Activated CD4-positive, alpha-beta T cell treated with anti-CD3 and anti-CD28 coated beads, Interleukin-2, amount 50 U/mL, for 16 hours (primary cell): ENCODE results near the gene KIF13A.
"Not testable (repeated sequence)": the region's sequence is repeated elsewhere in the genome, so short reads cannot be mapped to it uniquely, and the experiment has no call there.

Experiments
- DNase-seq: peaks from one replicate; pipeline ENCODE4 v3.0.0-alpha.2; 2020

The KIF13A gene

DNA sequence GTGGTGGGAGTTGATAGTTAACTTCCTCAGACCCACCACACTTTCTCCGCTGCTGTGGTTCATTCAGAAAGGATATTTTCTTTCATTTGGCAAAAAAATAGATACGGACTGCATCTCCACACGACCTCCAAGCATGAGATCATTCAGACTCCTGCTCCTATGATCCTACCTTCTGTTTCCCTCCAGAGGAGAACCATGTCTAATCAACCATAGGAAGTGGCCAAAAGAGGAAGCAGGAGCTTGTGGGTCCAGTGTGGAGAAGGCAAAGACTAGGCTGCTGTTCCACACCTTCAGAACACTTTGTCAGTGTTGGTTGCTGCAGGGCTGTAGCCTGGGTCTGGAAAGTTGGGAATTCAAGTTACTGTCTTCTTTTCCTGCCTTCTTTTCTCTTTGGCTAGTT, 10.6 kb upstream of the KIF13A start:
- no peak for DNase-seq

DNA sequence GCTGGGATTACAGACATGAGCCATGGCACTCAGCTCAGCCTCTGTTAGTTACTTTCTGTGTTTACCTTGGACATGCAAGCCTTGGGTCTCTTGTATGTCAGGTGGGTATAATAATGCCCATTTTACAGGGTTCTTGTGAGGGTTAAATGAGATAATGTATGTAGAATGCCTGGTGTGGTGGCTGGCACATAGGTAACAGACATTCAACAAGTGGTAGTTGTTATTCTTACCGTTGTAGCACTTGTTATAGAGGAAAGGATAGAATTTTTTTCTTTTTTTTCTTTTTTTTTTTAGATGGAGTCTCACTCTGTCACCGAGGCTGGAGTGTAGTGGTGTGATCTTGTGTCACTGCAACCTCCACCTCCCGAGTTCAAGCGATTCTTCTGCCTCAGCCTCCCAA, 8.0 kb upstream of the KIF13A start:
- DNase-seq, result no peak

DNA sequence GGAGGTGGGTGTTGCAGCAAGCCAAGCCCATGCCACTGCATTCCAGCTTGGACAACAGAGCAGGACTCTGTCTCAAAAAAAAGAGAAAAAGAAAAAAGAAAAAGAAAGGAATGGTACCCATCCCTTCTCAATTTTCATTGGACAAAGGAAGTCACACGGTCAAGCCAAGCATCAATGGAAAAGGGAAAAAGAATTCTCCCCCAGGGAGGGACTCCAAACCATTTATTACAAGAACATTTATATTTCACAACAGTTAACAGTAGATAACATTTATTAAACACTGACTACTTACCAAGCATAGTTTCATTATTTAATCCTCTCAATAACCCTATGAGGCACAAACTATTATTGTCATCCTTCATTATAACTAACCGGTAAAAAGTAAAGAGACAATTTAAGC, 6.6 kb upstream of the KIF13A start:
- no peak for DNase-seq

DNA sequence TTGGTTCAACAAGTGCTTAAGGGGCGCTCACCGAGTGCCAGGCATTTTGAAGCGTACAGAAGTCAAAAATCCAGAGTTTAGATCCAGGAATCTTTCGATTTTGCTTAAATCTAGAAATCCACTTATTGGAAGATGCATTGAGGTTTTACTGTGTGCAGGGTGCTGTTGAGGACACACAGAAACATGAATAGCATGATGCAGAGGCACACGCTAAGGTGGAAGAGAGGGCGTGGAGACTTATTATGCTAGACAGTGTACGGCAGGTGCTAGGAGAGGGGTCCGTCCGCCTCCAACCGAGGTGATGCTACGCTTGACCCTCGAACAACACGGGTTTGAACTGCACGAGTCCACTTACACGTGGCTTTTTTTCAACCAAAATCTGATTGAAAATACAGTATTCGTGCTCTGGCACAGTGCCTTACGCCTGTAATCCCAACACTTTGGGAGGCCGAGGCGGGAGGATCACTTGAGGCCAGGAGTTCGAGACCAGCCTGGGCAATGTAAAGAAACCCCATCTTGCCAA, 1.0 kb upstream of the KIF13A start:
- DNase-seq, result no peak

DNA sequence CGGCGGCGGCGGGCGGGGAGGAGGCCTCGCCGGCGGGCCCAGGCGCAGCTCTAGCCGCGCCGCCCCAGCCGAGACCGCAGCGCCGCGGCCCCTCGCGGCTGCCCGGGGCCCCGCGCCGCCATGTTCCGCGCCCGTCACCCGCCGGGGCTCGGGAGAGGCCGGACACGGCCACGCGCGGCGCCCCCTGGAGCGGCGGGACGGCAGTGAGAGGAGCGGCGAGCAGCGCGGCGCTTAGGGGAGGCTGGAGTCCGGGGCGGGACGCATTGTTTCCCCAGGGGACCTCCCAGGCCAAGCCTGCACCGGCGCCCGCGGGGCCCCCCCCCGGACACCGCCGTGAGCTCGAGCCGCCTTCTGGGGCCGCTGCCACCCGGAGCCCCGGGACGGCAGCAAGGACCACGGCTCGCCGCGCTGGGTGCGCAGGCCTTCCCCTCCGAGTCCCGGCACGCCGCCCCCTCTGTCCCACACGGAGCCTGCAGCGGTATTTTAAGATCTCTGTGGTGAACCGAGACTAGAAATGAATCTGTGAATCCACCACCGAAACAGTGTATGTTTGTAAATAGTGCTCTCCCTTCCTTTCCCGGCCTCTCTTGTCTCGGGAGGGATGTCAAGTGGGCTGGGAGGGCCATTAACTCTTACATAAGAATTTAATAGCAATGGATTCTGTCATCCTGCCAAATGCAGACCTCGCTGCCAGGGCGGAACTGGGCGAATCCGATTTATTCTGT, 424 bp upstream of the KIF13A start:
- peak; percentile 54 for DNase-seq

DNA sequence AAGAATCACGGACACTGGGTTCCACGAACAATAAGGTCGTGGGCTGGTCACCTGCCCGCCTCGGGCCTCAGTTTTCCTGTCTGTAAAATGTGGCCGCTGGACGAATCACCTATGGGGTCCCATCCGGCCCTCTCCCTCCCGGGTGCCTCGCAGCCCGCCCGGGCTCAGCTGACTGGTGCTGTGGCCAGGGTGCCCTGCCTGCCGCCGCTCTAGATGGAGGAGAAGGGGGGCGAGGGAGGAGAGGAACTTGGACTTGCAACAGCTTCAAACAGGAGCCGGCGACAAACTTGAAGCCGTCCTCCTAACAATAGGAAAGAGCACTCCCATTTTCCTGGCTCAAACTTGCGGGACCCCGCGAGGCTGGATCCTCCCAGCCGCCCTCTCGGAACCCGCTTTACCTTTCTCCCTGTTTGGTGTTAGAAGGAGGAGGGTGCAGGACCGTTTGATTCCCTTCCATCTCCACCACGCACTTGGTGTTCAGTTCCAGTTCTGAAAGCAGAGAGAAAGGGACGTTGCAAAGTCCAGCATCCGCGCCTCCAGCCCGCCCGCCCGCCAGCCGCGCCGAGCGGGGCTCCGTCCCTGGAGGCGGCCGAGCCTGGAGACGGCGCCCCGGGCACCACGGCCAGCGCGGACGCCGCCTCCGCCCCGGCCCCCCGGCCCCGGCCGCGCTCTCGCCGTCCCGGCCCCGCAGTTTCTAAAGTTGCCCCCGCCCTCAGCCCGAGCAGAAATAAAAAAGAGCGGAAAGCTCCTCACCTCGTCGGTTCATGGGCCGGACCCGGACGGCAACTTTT, 584 bp downstream of the KIF13A start:
- DNase-seq, result no peak

DNA sequence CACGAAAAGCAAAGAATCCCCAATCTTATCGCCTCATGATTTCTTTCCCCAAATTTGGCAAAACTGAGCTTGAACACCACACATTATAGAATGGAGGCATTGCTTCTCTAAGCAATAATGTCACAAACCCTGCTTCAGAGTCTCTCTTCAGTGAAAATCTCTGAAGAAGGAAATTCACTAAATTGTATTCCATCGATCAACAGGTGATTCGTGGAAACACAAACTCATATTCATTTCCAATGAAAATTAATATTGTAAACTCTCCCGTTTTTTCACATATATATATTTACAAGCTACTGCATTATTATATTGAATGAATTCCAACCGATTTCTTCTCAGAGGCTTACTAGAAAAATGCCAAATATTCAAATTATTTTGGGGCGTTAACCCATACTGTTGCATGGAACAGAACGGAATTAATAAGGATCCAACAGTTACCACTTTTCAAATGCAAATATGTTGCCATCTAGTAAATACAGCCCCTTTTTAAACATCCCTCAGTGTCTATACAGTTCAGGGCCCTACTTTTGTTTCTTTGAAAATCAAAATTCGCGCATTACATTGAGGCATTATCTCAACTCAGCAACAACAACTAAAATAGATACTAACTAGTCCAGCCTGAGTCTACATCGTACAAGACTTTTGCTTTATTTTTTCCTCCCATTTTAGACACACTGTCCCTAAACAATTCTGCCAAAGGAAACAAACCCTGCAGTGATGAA, 1.3 kb downstream of the KIF13A start:
- DNase-seq, result no peak

DNA sequence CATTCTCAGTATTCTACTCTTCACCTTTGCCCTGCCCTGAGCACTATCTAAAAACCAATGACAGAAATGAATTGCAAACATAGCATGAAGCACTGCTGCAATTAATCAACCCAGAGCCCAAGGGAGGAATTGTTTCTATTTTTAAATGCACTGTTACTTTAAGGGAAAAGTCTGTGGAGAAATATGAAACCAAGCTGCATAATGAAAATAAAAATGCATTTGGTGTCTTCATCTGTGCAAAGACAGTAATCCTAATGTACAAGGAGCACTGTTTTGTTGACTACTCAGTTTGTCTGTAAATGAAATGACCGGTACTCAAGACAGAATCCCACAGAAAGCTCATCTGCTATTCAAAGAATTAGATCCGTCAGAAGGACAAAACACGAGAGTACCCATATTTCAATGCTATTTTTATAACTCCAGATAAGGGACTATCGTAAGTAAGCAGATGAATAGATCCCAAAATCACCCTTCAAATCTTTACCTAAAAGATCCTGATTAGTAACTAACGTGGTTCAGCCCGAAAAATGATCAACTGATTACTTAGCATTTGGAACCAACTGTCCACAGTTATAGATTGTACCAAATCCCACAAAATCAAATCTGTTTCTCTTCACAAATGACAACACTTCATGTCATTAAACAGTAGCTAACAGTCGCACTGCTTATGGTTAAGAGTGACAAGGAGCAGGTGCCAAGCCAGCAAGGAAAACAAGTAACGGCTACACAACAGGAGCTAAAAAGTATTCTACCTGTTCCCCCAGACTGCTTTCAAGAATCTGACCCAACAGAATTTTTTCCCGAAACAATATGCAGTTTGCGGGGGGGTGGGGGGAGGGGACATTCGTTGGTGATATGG, 2.4 kb downstream of the KIF13A start:
- no peak for DNase-seq

DNA sequence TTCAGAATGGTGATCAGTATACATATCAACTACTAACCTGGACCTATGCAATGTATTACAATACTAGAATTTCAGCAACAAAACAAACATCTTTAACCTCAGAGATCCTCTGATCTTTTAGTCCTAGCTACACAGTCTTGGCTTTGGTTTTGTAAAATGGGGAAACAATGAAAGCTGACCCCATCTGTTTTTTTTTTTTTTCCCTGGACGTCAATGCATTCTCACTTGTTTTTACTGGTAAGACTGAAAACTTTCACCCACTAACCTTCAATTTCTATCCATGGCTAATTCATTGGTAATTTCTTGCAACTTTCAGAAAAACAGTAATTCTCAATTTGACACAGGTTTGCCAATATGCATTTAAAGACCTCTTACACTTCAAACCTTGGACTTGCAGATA, 3.0 kb downstream of the KIF13A start:
- DNase-seq, result no peak

DNA sequence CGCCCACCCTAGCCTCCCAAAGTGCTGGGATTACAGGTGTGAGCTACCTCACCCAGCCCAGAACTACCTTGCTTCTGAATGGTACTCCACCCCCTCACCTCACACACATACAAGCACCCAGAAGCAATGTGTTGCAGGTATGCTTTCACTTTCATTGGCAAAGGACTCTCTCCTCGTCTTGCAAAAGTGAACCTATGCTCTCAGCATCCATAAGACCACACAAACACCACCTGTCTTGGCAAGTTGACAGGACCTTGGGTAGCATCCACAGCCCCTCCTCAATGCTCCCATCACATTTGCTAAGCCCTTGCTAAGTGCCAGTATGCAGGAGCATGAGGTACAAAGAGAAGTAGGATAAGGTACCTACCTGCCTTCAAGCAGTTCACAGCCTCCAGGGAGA, 3.7 kb downstream of the KIF13A start:
- DNase-seq, result no peak

DNA sequence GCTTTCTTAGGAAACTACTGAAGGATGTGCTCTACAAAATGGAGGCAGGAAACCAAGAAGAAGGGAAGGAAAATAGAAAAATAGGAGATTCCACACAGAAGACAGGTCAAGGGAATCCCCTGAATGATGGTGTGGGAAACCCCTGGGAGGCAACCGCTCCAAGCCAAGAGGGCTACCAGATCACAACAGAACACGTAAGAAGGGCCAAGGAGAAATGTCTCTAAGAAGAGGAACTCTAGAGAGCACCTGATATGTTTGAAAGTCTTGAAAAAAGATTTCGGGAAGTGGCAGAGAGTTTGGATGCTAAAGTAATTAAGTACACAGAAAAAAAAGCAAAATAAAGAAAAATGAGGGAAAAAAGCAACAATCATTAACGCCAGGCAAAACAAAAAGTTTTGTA, 7.1 kb downstream of the KIF13A start:
- DNase-seq, result no peak

DNA sequence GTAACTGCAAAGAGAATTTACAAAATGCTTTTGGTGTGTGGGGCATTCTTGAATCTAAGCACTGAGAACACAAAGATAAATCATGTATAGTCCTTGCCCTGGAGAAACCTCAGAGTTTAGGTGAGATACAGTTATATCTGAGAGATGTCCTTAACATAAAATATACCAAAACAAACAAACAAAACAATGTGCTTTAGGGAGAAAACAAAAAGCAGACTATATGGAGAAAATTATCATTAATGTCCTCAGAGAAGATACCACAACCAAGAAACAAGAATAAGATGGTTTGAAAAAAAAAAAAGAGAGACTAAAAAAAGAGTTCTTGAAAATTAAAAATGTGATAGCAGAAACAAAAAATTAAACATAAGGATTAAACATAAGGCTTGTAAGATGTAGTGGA, 8.0 kb downstream of the KIF13A start:
- no peak for DNase-seq

DNA sequence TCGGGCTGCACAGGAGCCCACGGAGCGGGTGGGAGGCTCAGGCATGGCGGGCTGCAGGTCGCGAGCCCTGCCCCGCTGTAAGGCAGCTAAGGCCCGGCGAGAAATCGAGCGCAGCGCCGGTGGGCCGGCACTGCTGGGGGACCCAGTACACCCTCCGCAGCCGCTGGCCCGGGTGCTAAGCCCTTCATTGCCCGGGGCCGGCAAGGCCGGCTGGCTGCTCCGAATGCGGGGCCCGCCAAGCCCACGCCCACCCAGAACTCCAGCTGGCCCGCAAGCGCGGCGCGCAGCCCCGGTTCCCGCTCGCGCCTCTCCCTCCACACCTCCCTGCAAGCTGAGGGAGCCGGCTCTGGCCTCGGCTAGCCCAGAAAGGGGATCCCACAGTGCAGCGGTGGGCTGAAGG, 11.2 kb downstream of the KIF13A start:
- not testable (repeated sequence) for DNase-seq

DNA sequence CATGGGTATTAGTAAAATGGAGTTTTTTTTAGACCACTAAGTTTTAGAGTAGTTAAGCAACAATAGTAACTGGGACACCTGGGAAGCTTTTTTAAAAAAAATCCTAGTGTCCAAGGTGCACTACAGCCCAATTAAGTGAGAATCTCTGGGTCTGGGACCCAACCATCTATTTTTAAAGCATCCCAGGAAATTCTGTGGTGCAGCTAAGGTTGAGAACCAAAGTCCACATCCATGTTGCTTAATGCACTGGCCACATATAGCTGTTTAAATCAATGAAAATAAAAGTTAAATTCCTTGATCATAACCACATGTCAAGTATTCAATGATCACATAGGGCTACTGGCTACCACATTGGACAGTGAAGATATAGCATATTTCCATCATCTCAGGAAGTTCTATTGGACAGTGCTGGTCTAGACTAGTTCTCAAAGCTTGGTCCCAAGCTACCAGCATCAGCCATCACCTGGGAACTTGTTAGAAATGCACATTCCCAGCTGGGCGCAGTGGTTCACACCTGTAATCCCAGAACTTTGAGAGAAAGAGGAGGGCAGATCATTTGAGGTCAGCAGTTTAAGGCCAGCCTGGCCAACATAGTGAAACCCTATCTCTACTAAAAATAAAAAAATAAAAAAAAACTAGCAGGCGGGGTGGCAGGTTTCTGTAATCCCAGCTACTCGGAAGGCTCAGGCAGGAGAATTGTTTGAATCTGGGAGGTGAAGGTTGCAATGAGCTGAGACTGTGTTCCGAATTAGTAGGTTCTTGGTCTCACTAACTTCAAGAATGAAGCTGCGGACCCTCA, 12.7 kb downstream of the KIF13A start:
- DNase-seq, result no peak

DNA sequence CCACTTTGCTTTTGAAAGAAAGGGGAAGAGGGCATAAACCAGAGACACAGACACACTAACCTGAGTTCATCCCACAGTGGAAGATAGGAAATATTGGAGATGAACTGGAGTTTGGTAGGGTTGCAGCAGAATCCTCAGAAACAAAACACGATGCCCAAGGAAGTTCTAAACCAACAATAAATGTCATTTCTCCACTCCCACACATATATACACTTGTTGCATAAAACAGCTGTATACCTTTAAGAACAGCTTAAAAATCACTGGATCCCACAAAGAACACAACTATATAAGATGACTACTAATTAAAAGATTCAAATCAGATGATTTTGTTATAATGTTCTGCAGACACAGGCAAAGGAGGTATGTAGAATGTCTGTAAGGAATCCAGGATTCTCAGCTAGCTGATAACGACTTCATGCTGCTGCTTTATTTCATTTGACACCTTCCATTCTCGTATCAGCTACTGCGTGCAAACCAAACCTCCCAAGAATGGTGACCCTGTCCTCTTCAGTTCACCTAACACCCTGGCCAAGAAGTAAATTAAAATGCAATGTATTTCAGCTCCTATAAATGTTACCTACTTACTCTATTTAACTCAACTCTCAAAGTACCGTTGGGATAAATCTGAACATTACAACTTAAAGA, 14.3 kb downstream of the KIF13A start:
- no peak for DNase-seq

DNA sequence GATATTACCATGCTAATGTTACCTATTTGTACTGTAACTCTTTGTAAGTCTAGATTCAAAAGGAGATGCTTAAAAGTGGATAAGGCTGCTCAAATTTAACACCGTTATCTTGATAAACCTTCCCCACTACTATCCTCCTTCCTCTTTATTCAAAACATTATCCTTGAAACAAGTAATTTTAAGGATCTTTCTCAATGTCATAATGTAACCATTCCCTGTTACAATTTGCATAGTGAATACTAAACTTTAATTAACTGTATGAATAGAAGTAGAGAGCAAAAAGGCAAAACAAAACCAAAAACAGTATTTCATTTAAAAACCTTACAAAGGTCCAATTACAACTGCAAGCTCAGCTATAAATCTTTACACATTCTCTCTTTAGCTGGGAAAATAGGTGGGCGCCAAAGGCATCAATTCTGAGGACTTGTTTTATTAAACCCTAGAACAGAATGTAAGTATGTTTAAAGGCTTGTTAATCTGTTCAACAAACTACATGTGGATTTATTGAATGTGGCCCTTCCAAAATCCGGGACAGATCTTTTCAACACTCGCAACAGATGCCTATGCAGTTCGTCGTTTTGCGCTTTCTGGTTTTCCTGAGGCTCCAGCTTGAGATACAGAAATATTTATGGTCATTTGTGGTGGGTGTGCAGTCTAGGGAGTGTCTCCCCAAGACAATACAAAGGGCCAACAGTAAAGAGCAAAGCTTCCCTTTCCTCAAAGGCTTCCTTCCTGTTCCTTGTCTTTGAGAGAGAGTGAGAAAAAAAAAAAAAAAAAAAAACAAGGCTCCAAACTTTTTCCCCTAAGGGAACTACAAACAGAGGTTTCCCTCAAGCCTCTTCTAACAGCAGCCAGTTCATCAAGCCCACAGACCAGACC, 15.1 kb downstream of the KIF13A start:
- no peak for DNase-seq

DNA sequence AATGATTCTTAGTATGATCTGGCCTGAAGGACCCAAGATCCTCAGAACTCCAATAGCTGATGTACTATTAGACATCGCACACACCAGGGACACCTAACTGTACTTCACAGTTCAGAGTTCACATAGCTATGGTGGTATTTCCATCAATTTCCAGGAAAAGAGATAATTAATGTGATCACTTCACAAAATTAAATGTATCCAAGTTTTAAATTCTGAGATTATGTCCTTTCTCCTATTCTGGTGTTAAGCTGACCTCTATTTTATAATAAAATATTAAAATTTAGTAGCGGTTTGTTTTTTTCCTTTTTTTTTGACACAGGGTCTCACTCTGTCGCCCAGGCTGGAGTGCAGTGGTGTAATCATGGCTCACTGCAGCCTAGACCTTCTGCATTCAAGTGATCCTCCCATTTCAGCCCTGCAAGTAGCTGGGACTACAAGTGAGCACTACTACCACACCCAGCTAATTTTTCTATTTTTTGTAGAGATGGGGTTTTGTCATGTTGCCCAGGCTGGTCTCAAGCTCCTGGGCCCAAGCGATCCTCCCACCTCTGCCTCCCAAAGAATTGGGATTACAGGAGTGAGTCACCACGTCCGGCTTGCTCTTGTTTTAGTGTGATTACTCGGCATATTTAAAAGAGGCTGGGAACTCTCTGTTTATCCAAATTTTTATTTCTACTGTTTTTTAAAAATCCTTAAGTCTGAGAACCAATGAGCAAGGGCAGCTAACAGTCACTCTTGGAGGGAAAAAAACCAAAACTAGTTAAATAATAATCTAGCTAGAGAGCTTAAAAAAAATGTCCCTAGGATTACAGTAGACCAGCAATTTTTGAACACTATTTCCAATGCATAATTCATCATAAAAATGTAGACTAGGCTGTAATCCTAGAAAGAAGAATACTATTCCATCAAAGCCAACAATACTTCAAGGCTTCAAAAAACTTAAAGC, 16.0 kb downstream of the KIF13A start:
- no peak for DNase-seq

DNA sequence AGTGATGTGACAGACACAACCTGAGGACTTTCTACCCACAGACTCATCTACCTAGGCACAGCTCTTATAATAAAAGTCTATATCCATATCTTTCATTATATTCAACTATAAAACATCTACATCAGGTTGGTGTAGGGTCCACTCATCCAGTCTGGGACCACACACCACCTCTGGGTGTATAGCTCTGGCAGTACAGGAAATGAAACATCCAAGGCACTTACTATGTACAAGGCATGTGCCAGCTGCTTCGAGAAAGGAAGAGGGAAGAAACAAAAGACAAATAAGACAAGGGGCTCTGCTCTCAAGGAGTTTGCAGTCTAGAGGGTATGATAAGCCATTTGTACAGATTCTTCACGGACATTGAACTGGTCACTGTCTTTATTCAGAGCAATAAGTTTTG, 18.6 kb downstream of the KIF13A start:
- DNase-seq, result no peak
